ENCODE results near the gene FREY1. TPM values are rescaled to one million over a fixed set of nuclear protein-coding genes. Genes with fewer than 3 reads are reported as not detected.

The FREY1 gene
- total and polyA plus RNA-seq, 9 of the 15 experiments (the other 6 are each of a cell fraction or from before 2014, with no cell fraction given) = 0.25 to 1.5 (median 1.1) TPM; not detected in 5

GRCh38 chr11:45904309-45904915, 2.7 kb downstream of the FREY1 start:
- POLR2A ChIA-PET = no interaction called here
- DNase-seq (ENCODE audit: extremely low read depth in 1 of 4, low spot score in 3 of 4) = peak; percentile 41 to 83 (median 53)
- in situ Hi-C loops (cut with MboI) = no loop called here
- TF ChIP-seq CXXC5 (CRISPR knock-in tag; IDR thresholded peaks at IDR 0.05) (peak; percentile 57), ZNF324 (CRISPR knock-in tag; IDR thresholded peaks at IDR 0.05) (no peak), MAFG (tag; conservative IDR thresholded peaks at IDR 0.05) (no peak), THAP7 (CRISPR knock-in tag; IDR thresholded peaks at IDR 0.05) (no peak), ZNF140 (CRISPR knock-in tag; IDR thresholded peaks at IDR 0.05) (no peak), ZBTB8A (IDR thresholded peaks at IDR 0.05; ENCODE audit: partially characterized antibody) (no peak), NCOR1 (IDR thresholded peaks at IDR 0.05) (peak; percentile 78), CTCF (IDR thresholded peaks at IDR 0.05 in 2 of 3, conservative IDR thresholded peaks at IDR 0.05 in 1 of 3; ENCODE audit: insufficient read depth in 2 of 3, low read depth in 1 of 3, low read length in 3 of 3) (no peak), ZNF655 (CRISPR knock-in tag; IDR thresholded peaks at IDR 0.05) (no peak), TEAD4 (IDR thresholded peaks at IDR 0.05; ENCODE audit: low read length) (peak; percentile 80), TEAD4 (CRISPR knock-in tag; IDR thresholded peaks at IDR 0.05; ENCODE audit: borderline replicate concordance) (no peak), ZBTB5 (IDR thresholded peaks at IDR 0.05) (no peak), STAT5A (IDR thresholded peaks at IDR 0.05; ENCODE audit: borderline replicate concordance, low read length) (peak; percentile 67; the same call in 1 of the 2 replicates), CTBP1 (IDR thresholded peaks at IDR 0.05; ENCODE audit: borderline replicate concordance) (peak; percentile 19; the same call in 1 of the 2 replicates), ZBTB7A (IDR thresholded peaks at IDR 0.05; ENCODE audit: borderline replicate concordance, control insufficient read depth, low read depth, low read length) (peak; percentile 30; the same call in 1 of the 2 replicates), MEIS2 (IDR thresholded peaks at IDR 0.05; ENCODE audit: partially characterized antibody) (peak; percentile 41)

More at GRCh38 chr11:45904309-45904915, 2.7 kb downstream of the FREY1 start:
- 17% methylated on average over 15 of the region's 15 CpGs for WGBS (ENCODE audit: insufficient coverage, low coverage, missing lambda C conversion rate)
- peaks cover 5% of the 10 kb centered on the region for H3K9me1 ChIP-seq (ENCODE audit: control insufficient read depth, insufficient read depth, low read length)
- no peaks in the 10 kb centered on the region for H3K79me2 ChIP-seq (ENCODE audit: control insufficient read depth, insufficient read depth, low read length)
- ATAC-seq (peak; percentile 33), FAIRE-seq (peak; percentile 70)
- H3K36me3 ChIP-seq (ENCODE audit: control insufficient read depth, insufficient read depth, low read length) = peaks cover 3% of the 10 kb centered on the region; the same call in 1 of the 3 replicates
- CTCF ChIA-PET (ENCODE audit: low intra/inter-chr PET ratio) = no interaction called here
- peaks cover 10 to 83% of the 10 kb centered on the region in 2 experiments for H3K4me1 ChIP-seq (replicated peaks in 1 of 2; ENCODE audit: control insufficient read depth in 2 of 2, insufficient read depth in 2 of 2, low read length in 2 of 2)
- peak overlapping the region in 1 of 2 experiments; percentile 68; a peak in 2 of 4 replicates for H3K9ac ChIP-seq (ENCODE audit: insufficient read depth in 1 of 2, low read depth in 2 of 2, low read length in 2 of 2)
- no TSS peak for BruUV-seq (replicated peaks)
- no peak overlapping the region for H3K4me3 ChIP-seq
- no peak overlapping the region for H2AFZ ChIP-seq (ENCODE audit: low read depth, low read length)
- intact Hi-C loops (cut with micrococcal nuclease) = no loop called here
- no peak overlapping the region; the same call in 2 of the 3 replicates for H3K27ac ChIP-seq (ENCODE audit: extremely low read depth, low read depth, low read length)
- no peaks in the 10 kb centered on the region for H3K9me3 ChIP-seq (replicated peaks; ENCODE audit: control insufficient read depth, insufficient read depth, low read depth, low read length)
- H4K20me1 ChIP-seq (replicated peaks; ENCODE audit: control insufficient read depth, insufficient read depth, low read length) = 0 out of 2 replicates have a peak, but pooled peaks cover 3% of the 10 kb centered on the region
- H3K27me3 ChIP-seq (ENCODE audit: control insufficient read depth in 2 of 2, insufficient read depth in 2 of 2, low read length in 2 of 2) = no peaks in the 10 kb centered on the region
- H3K4me2 ChIP-seq (ENCODE audit: insufficient read depth, low read length) = peak overlapping the region; percentile 30; the same call in 1 of the 2 replicates

Measured in K562 (cell line).